ENCODE data around the gene NEDD4L. TPM values are rescaled to one million over a fixed set of nuclear protein-coding genes. Genes with fewer than 3 reads are reported as not detected.

The NEDD4L gene
- total RNA-seq, 1 donor from 2014 or later = 3.7 TPM

- intact Hi-C loops (cut with micrococcal nuclease) = no loop called here
Observed at GRCh38 chr18:58284699-58285448, 240.8 kb downstream of the NEDD4L start.

GRCh38 chr18:58285449-58286130 is 241.6 kb downstream of the NEDD4L start:
- intact Hi-C loops (cut with micrococcal nuclease) = no loop called here

- intact Hi-C loops (cut with micrococcal nuclease) = no loop called here
Observed at GRCh38 chr18:58286632-58287352, 242.8 kb downstream of the NEDD4L start.

- intact Hi-C loops (cut with micrococcal nuclease) = no loop called here
Observed at GRCh38 chr18:58287353-58288274, 243.6 kb downstream of the NEDD4L start.

- intact Hi-C loops (cut with micrococcal nuclease) = no loop called here
Observed at GRCh38 chr18:58288921-58289797, 245.1 kb downstream of the NEDD4L start.

- intact Hi-C loops (cut with micrococcal nuclease) = no loop called here
Observed at GRCh38 chr18:58290116-58290695, 246.2 kb downstream of the NEDD4L start.

- intact Hi-C loops (cut with micrococcal nuclease) = no loop called here
Observed at GRCh38 chr18:58291131-58291530, 247.1 kb downstream of the NEDD4L start.

- intact Hi-C loops (cut with micrococcal nuclease) = no loop called here
Observed at GRCh38 chr18:58292638-58293037, 248.6 kb downstream of the NEDD4L start.

GRCh38 chr18:58297198-58297597 is 253.2 kb downstream of the NEDD4L start:
- intact Hi-C loops (cut with micrococcal nuclease) = no loop called here

GRCh38 chr18:58298251-58299134 is 254.5 kb downstream of the NEDD4L start:
- intact Hi-C loops (cut with micrococcal nuclease) = no loop called here

- intact Hi-C loops (cut with micrococcal nuclease) = no loop called here
Observed at GRCh38 chr18:58299135-58299473, 255.1 kb downstream of the NEDD4L start.

GRCh38 chr18:58299936-58300335 is 255.9 kb downstream of the NEDD4L start:
- intact Hi-C loops (cut with micrococcal nuclease) = no loop called here

- intact Hi-C loops (cut with micrococcal nuclease) = no loop called here
Observed at GRCh38 chr18:58300867-58301266, 256.8 kb downstream of the NEDD4L start.

- intact Hi-C loops (cut with micrococcal nuclease) = loop anchor here (2.0 kb wide), 1 partner anchor 20 kb away; no protein-coding TSS in a partner anchor
Observed at GRCh38 chr18:58302811-58303210, 258.8 kb downstream of the NEDD4L start.

GRCh38 chr18:58303363-58303762 is 259.3 kb downstream of the NEDD4L start:
- intact Hi-C loops (cut with micrococcal nuclease) = loop anchor here (2.0 kb wide), 1 partner anchor 19 kb away; no protein-coding TSS in a partner anchor

GRCh38 chr18:58305792-58306191 is 261.8 kb downstream of the NEDD4L start:
- intact Hi-C loops (cut with micrococcal nuclease) = no loop called here

- intact Hi-C loops (cut with micrococcal nuclease) = no loop called here
Observed at GRCh38 chr18:58307441-58307840, 263.4 kb downstream of the NEDD4L start.

- intact Hi-C loops (cut with micrococcal nuclease) = no loop called here
Observed at GRCh38 chr18:58308463-58308862, 264.4 kb downstream of the NEDD4L start.

GRCh38 chr18:58309099-58309498 is 265.1 kb downstream of the NEDD4L start:
- intact Hi-C loops (cut with micrococcal nuclease) = no loop called here

Measured in T-helper 2 cell treated with Interferon-gamma antibody and Interleukin-4, amounts not matched to agents 100 ng/mL and 5 ng/mL, for 36 hours (primary cell).